HepG2 (cell line): Measurements from ENCODE around the gene PHF23. TPM values are rescaled to one million over a fixed set of nuclear protein-coding genes. Genes with fewer than 3 reads are reported as not detected.

Experiments
- ATM ChIP-seq: fragments of 450-650 bp; IDR thresholded peaks from 2 replicates; pipeline ENCODE4 v1.7.1; 2017; ENCODE audit warnings: mild to moderate bottlenecking, borderline replicate concordance
- DNMT1 ChIP-seq: sonication (generic); formaldehyde crosslinking; IDR thresholded peaks from 2 replicates; pipeline ENCODE4 v1.5.1; 2020; ENCODE audit warnings: mild to moderate bottlenecking, missing genetic modification reagents
- EEA1 ChIP-seq: sonication (generic); formaldehyde crosslinking; IDR thresholded peaks from 2 replicates; pipeline ENCODE4 v1.5.1; 2020; ENCODE audit warnings: mild to moderate bottlenecking, missing genetic modification reagents, borderline replicate concordance
- ELF1 ChIP-seq: sonication (generic); formaldehyde crosslinking; IDR thresholded peaks from 2 replicates; pipeline ENCODE4 v1.4.0; 2020; ENCODE audit warnings: missing genetic modification reagents
- FOXO1 ChIP-seq: sonication (generic); formaldehyde crosslinking; IDR thresholded peaks from 2 replicates; pipeline ENCODE4 v1.4.0; 2020; ENCODE audit warnings: missing genetic modification reagents
- FUBP1 ChIP-seq: sonication (generic); formaldehyde crosslinking; IDR thresholded peaks from 2 replicates; pipeline ENCODE4 v1.5.1; 2020; ENCODE audit warnings: missing genetic modification reagents, mild to moderate bottlenecking, borderline replicate concordance
- GTF2F1 ChIP-seq: fragments of 150-350 bp; IDR thresholded peaks from 2 replicates; pipeline ENCODE4 v1.6.1; 2014; ENCODE audit warnings: low read length
- HOXA3 ChIP-seq: sonication (generic); formaldehyde crosslinking; IDR thresholded peaks from 2 replicates; pipeline ENCODE4 v1.5.0; 2020; ENCODE audit warnings: missing genetic modification reagents
- RBM39 ChIP-seq: fragments of 200-400 bp; formaldehyde crosslinking; IDR thresholded peaks from one replicate; pipeline ENCODE4 v1.6.1; 2018; ENCODE audit warnings: antibody characterized with exemption, mild to moderate bottlenecking, low read depth, low read length; ENCODE audit not compliant: poor library complexity, severe bottlenecking
- RFX3 ChIP-seq: IDR thresholded peaks from 2 replicates; pipeline ENCODE4 v1.6.1; 2016; ENCODE audit warnings: missing biosample characterization, missing genetic modification reagents
- TAF15 ChIP-seq: fragments of 200-400 bp; formaldehyde crosslinking; IDR thresholded peaks from one replicate; pipeline ENCODE4 v1.6.1; 2018; ENCODE audit warnings: mild to moderate bottlenecking, low read depth, low read length; ENCODE audit not compliant: poor library complexity, severe bottlenecking
- TRAFD1 ChIP-seq: sonication (generic); formaldehyde crosslinking; IDR thresholded peaks from 2 replicates; pipeline ENCODE4 v1.5.1; 2020; ENCODE audit warnings: missing genetic modification reagents, mild to moderate bottlenecking, borderline replicate concordance
- ZBTB2 ChIP-seq: sonication (generic); formaldehyde crosslinking; IDR thresholded peaks from 2 replicates; pipeline ENCODE4 v1.8.0; 2022; ENCODE audit warnings: low read depth, missing genetic modification reagents
- ZBTB21 ChIP-seq: sonication (generic); formaldehyde crosslinking; IDR thresholded peaks from 2 replicates; pipeline ENCODE4 v1.4.0; 2020; ENCODE audit warnings: missing genetic modification reagents
- ZNF160 ChIP-seq: sonication (generic); formaldehyde crosslinking; IDR thresholded peaks from 2 replicates; pipeline ENCODE4 v1.8.0; 2022; ENCODE audit warnings: mild to moderate bottlenecking, inconsistent platforms, missing genetic modification reagents
- ZNF180 ChIP-seq: sonication (generic); formaldehyde crosslinking; IDR thresholded peaks from 2 replicates; pipeline ENCODE4 v1.4.0; 2020; ENCODE audit warnings: low read depth, missing genetic modification reagents, borderline replicate concordance
- ZNF24 ChIP-seq: fragments of 450-650 bp; IDR thresholded peaks from 2 replicates; pipeline ENCODE4 v1.6.1; 2017; ENCODE audit warnings: antibody characterized with exemption, mild to moderate bottlenecking
- ZNF253 ChIP-seq: sonication (generic); formaldehyde crosslinking; IDR thresholded peaks from 2 replicates; pipeline ENCODE4 v1.8.0; 2022; ENCODE audit warnings: mild to moderate bottlenecking, missing genetic modification reagents, borderline replicate concordance
- ZNF3 ChIP-seq: IDR thresholded peaks from 2 replicates; pipeline ENCODE4 v1.7.0; 2017; ENCODE audit warnings: inconsistent platforms
- ZNF34 ChIP-seq: sonication (generic); formaldehyde crosslinking; IDR thresholded peaks from 2 replicates; pipeline ENCODE4 v1.4.0; 2020; ENCODE audit warnings: mild to moderate bottlenecking, missing genetic modification reagents, borderline replicate concordance
- ZNF367 ChIP-seq: sonication (generic); formaldehyde crosslinking; IDR thresholded peaks from 2 replicates; pipeline ENCODE4 v1.4.0; 2020; ENCODE audit warnings: missing genetic modification reagents, borderline replicate concordance
- ZNF570 ChIP-seq: sonication (generic); formaldehyde crosslinking; IDR thresholded peaks from 2 replicates; pipeline ENCODE4 v1.4.0; 2020; ENCODE audit warnings: mild to moderate bottlenecking, missing genetic modification reagents, borderline replicate concordance
- ZNF83 ChIP-seq: sonication (generic); formaldehyde crosslinking; IDR thresholded peaks from 2 replicates; pipeline ENCODE4 v1.4.0; 2020; ENCODE audit warnings: missing genetic modification reagents, mild to moderate bottlenecking, borderline replicate concordance
- ZNF878 ChIP-seq: sonication (generic); formaldehyde crosslinking; IDR thresholded peaks from 2 replicates; pipeline ENCODE4 v1.8.1; 2023; ENCODE audit warnings: mild to moderate bottlenecking, missing genetic modification reagents, moderate library complexity
- polyA plus RNA-seq, 8 experiments: library from polyadenylated mRNA; depleted of rRNA in 3 of 8; stranded (reverse) in 7 of 8; unstranded in 1 of 8; fragments of >200 nt; fragmentation: Illumina TruSeq in 4 of 8; extraction: Trizol in 4 of 8; gene quantifications; 2 replicates each; pipeline versions ENCODE4 v1.2.1 to v1.2.3, GENCODE V29; 2011 to 2016; ENCODE audit warnings: low read depth in 4 of 8, missing spikeins in 1 of 8, mixed read lengths in 1 of 8; ENCODE audit not compliant: insufficient read depth in 1 of 8
- total RNA-seq, 5 experiments: library from RNA; depleted of rRNA; stranded (reverse); fragments of >200 nt; fragmentation: Illumina TruSeq; extraction: Trizol; gene quantifications; 2 replicates each; pipeline ENCODE4 v1.2.3, GENCODE V29; 2016; ENCODE audit warnings: low read depth in 1 of 5

PHF23 gene
- total and polyA plus RNA-seq, 2 of the 13 experiments (the other 11 are each of a cell fraction or from before 2014, with no cell fraction given) = 27.6 to 33.2 TPM

GRCh38 chr17:7280519-7281073 is 41.3 kb upstream of the PHF23 start (continued):
- peak; percentile 60 for TF ChIP-seq RBM39
- TF ChIP-seq ATM = no peak
- peak; percentile 36; the same call in 1 of the 2 replicates for TF ChIP-seq ELF1
- no peak for TF ChIP-seq RFX3
- no peak for TF ChIP-seq ZNF878 (CRISPR knock-in tag)
- TF ChIP-seq ZBTB21 (CRISPR knock-in tag) = no peak
- TF ChIP-seq ZNF367 (CRISPR knock-in tag) = no peak
- peak; percentile 79; the same call in 1 of the 2 replicates for TF ChIP-seq HOXA3
- TF ChIP-seq ZNF3 = no peak
- TF ChIP-seq TAF15 = no peak
- TF ChIP-seq DNMT1 (CRISPR knock-in tag) = no peak
- TF ChIP-seq ZNF570 (CRISPR knock-in tag) = no peak
- TF ChIP-seq FOXO1 (CRISPR knock-in tag) = peak; percentile 34; the same call in 1 of the 2 replicates
- no peak for TF ChIP-seq ZBTB2 (CRISPR knock-in tag)
- TF ChIP-seq EEA1 = no peak
- no peak for TF ChIP-seq TRAFD1 (CRISPR knock-in tag)
- TF ChIP-seq GTF2F1 = no peak
- no peak for TF ChIP-seq ZNF180 (CRISPR knock-in tag)
- no peak for TF ChIP-seq FUBP1 (CRISPR knock-in tag)
- peak; percentile 84; the same call in 1 of the 2 replicates for TF ChIP-seq ZNF253 (CRISPR knock-in tag)
- TF ChIP-seq ZNF83 (CRISPR knock-in tag) = no peak
- TF ChIP-seq ZNF160 = no peak
- TF ChIP-seq ZNF24 = no peak
- peak; percentile 9; the same call in 1 of the 2 replicates for TF ChIP-seq ZNF34 (CRISPR knock-in tag)
